ENCODE results near the gene LSS. TPM values are rescaled to one million over a fixed set of nuclear protein-coding genes. Genes with fewer than 3 reads are reported as not detected.

Gene LSS
- total and polyA plus RNA-seq, 2 of the 8 experiments (the other 6 are each of a cell fraction or from before 2014, with no cell fraction given), result 96.1 to 123 TPM

DNA sequence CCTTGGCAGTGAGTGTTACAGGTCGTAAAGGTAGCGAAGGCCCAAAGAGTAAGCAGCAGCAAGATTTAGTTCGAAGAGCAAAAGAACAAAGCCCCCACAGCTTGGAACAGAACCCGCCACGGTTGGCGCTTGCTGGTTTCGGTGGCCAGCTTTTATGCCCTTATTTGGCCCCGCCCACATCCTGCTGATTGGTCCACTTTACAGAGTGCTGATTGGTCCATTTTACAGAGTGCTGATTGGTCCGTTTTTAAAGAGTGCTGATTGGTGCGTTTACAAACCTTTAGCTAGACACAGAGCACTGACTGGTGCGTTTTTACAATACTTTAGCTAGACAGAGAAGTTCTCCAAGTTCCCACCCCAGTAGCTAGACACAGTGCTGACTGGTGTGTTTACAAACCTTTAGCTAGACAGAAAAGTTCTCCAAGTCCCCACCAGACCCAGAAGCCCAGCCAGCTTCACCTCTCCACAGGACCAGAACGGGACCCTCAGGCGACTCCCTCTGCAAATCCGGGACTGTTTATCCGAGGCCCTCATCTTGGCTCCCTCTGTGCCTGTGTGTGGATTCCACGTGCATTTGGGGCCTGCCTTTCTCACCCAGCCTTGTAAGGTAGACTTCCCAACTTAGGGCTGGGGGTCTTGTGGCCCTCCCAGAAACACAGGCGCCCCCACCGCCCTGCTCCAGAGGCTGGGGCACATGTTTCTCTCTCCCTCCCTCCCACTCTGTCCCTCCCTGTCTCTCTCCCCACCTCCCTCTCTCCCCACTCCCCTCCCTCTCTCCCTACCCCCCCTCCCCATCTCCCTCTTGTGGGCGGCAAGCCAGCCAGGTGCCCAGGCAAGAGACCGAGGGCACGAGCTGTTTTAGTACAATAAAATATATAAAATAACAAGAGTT lies 85.7 kb downstream of the LSS start (continued):
- TF ChIP-seq SIN3A (conservative IDR thresholded peaks at IDR 0.05 in 1 of 2, IDR thresholded peaks at IDR 0.05 in 1 of 2; ENCODE audit: low read depth in 1 of 2, low read length in 2 of 2), result no peak

Measured in H1 (cell line).